IPS-18a (cell line): ENCODE data around the gene GGT5.
"Not testable (repeated sequence)": the region's sequence is repeated elsewhere in the genome, so short reads cannot be mapped to it uniquely, and the experiment has no call there.

Source experiments
- H3K27ac ChIP-seq: one replicate; pipeline ENCODE4 v1.5.1; 2013; ENCODE audit warnings: low read length
- H3K27me3 ChIP-seq: one replicate; pipeline ENCODE4 v1.6.1; 2013; ENCODE audit warnings: mild to moderate bottlenecking, low read length; ENCODE audit not compliant: control insufficient read depth, insufficient read depth
- H3K36me3 ChIP-seq: one replicate; pipeline ENCODE4 v1.6.1; 2013; ENCODE audit warnings: low read depth, low read length; ENCODE audit not compliant: control insufficient read depth
- H3K4me1 ChIP-seq: one replicate; pipeline ENCODE4 v1.6.1; 2013; ENCODE audit warnings: low read depth, low read length; ENCODE audit not compliant: control insufficient read depth
- H3K4me3 ChIP-seq: one replicate; pipeline ENCODE4 v1.5.1; 2013; ENCODE audit warnings: low read length
- H3K9ac ChIP-seq: one replicate; pipeline ENCODE4 v1.6.1; 2013; ENCODE audit warnings: mild to moderate bottlenecking, low read length, moderate library complexity
- H3K9me3 ChIP-seq: one replicate; pipeline ENCODE4 v1.6.1; 2013; ENCODE audit warnings: low read depth, low read length; ENCODE audit not compliant: control insufficient read depth

Gene GGT5

DNA sequence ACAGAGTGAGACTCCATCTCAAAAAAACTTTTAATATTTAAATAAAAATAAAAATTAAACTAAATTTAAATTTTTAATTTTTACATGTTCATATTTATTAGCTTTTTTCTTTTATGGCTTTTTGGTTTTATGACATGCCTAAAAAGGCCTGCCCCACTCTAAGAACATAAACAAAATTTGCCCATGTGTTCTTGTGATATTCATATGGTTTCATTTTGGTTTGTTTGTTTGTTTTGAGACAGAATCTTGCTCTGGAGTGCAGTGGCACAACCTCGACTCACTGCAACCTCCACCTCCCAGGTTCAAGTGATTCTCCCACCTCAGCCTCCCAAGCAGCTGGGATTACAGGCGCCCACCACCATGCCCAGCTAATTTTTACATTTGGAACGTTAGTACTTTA is 35.9 kb downstream of the GGT5 start:
- no peaks in the 10 kb centered on the region for H3K36me3 ChIP-seq
- no peak overlapping the region for H3K9ac ChIP-seq
- no peaks in the 10 kb centered on the region for H3K27me3 ChIP-seq
- H3K4me3 ChIP-seq = no peak overlapping the region
- H3K9me3 ChIP-seq = no peaks in the 10 kb centered on the region
- H3K4me1 ChIP-seq = peaks cover 11% of the 10 kb centered on the region
- no peak overlapping the region for H3K27ac ChIP-seq

GRCh38 chr22:24208012-24208749 is 36.7 kb downstream of the GGT5 start:
- Histone ChIP-seq H3K36me3 (no peaks in the 10 kb centered on the region), H3K9ac (no peak overlapping the region), H3K4me1 (peaks cover 11% of the 10 kb centered on the region), H3K9me3 (no peaks in the 10 kb centered on the region), H3K4me3 (no peak overlapping the region), H3K27ac (no peak overlapping the region), H3K27me3 (no peaks in the 10 kb centered on the region)

- Histone ChIP-seq H3K27ac (no peak overlapping the region), H3K36me3 (no peaks in the 10 kb centered on the region), H3K9me3 (no peaks in the 10 kb centered on the region), H3K4me3 (no peak overlapping the region), H3K9ac (no peak overlapping the region), H3K27me3 (no peaks in the 10 kb centered on the region), H3K4me1 (peaks cover 11% of the 10 kb centered on the region)
Observed at GRCh38 chr22:24207264-24208011, 37.4 kb downstream of the GGT5 start.

DNA sequence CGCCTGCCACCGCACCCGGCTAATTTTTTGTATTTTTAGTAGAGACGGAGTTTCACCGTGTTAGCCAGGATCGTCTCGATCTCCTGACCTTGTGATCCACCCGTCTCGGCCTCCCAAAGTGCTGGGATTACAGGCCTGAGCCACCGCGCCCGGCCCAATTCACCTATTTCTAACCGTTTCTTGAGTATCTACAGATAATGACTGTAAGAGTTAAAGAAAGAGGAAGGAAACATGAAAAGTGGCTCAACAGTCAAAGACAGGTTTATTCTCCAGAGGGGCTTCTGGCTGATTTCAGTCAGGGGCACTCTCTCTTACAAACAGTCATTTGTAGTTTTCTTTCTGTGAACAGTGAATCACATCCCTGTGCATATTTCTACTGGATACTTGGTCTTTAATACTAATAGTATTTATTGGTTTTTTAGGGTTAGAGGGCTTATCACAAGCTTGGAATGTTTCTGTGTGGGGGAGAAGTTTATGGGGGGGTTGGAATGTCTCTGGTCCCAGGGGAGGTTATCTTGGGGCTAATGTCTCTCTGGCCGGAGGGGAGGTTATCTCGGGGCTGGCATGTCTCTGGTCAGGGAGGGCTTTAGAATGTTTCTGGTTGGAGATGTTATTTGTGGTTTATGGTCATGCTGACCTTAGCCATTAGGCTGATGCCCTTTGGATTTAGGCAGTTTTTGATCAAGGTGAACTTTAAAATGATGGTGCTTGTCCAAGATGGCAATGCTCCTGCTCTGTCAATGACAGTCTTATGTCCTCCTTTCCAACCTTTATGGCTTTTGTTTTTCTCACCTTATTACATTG is 38.2 kb downstream of the GGT5 start:
- H3K27me3 ChIP-seq, H3K36me3 ChIP-seq, H3K9me3 ChIP-seq, H3K4me3 ChIP-seq, H3K27ac ChIP-seq, H3K9ac ChIP-seq: not testable (repeated sequence)
- peaks cover 11% of the 10 kb centered on the region for H3K4me1 ChIP-seq

- Histone ChIP-seq H3K4me3 (no peak overlapping the region), H3K36me3 (no peaks in the 10 kb centered on the region), H3K27ac (no peak overlapping the region), H3K9ac (no peak overlapping the region), H3K27me3 (no peaks in the 10 kb centered on the region), H3K9me3 (no peaks in the 10 kb centered on the region), H3K4me1 (peaks cover 11% of the 10 kb centered on the region)
Observed at GRCh38 chr22:24205438-24206195, 39.3 kb downstream of the GGT5 start.

- H3K4me1 ChIP-seq = peaks cover 11% of the 10 kb centered on the region
- H3K9ac ChIP-seq, H3K27me3 ChIP-seq, H3K4me3 ChIP-seq, H3K36me3 ChIP-seq, H3K9me3 ChIP-seq, H3K27ac ChIP-seq: not testable (repeated sequence)
Observed at GRCh38 chr22:24203856-24204255, 41.0 kb downstream of the GGT5 start.

GRCh38 chr22:24201681-24202614 is 42.9 kb downstream of the GGT5 start:
- Histone ChIP-seq H3K4me1 (no peaks in the 10 kb centered on the region), H3K36me3 (no peaks in the 10 kb centered on the region), H3K27me3 (no peaks in the 10 kb centered on the region), H3K4me3 (no peak overlapping the region), H3K9me3 (no peaks in the 10 kb centered on the region), H3K9ac (no peak overlapping the region), H3K27ac (no peak overlapping the region)

GRCh38 chr22:24200619-24201212 is 44.2 kb downstream of the GGT5 start:
- Histone ChIP-seq H3K27ac (no peak overlapping the region), H3K4me1 (no peaks in the 10 kb centered on the region), H3K36me3 (no peaks in the 10 kb centered on the region), H3K27me3 (no peaks in the 10 kb centered on the region), H3K9me3 (no peaks in the 10 kb centered on the region), H3K4me3 (no peak overlapping the region), H3K9ac (no peak overlapping the region)

DNA sequence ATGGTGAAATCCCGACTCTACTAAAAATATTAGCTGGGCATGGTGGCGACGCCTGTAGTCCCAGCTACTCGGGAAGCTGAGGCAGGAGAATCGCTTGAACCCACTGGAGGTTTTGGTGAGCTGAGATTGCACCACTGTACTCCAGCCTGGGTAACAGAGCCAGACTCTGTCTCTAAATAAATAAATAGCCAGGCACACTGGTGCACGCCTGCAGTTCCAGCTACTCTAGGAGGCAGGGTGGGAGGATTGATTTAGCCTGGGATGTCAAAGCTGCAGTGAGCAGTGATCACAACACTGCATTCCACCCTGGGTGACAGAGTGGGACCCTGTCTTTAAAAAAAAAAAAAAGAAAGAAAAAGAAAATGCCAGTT is 46.2 kb downstream of the GGT5 start:
- Histone ChIP-seq H3K27me3 (no peaks in the 10 kb centered on the region), H3K9me3 (no peaks in the 10 kb centered on the region), H3K27ac (no peak overlapping the region), H3K9ac (no peak overlapping the region), H3K4me3 (no peak overlapping the region), H3K4me1 (no peaks in the 10 kb centered on the region), H3K36me3 (no peaks in the 10 kb centered on the region)

DNA sequence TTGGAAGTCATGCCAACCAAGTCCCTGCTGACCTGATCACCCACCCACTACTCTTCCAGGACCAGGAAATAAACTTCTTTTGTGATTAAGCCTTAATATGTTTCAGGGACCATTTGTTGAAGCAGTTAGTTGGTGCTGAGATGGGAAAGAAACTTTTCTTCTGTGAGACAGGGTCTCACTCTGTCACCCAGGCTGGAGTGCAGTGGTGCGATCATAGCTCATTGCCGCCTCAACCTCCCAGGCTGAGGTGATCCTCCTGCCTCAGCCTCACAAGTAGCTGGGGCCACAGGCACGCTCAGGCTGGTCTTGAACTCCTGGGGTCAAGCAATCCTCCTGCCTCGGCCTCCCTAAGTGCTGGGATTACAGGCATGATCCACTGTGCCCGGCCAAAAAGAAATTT is 53.0 kb downstream of the GGT5 start:
- H3K27ac ChIP-seq = no peak overlapping the region
- H3K4me1 ChIP-seq = no peaks in the 10 kb centered on the region
- no peak overlapping the region for H3K9ac ChIP-seq
- H3K27me3 ChIP-seq = no peaks in the 10 kb centered on the region
- no peaks in the 10 kb centered on the region for H3K36me3 ChIP-seq
- H3K9me3 ChIP-seq = no peaks in the 10 kb centered on the region
- H3K4me3 ChIP-seq = no peak overlapping the region
